T-helper 9 cell (primary cell): ENCODE data around the gene SLC25A46.
"Not testable (repeated sequence)": the region's sequence is repeated elsewhere in the genome, so short reads cannot be mapped to it uniquely, and the experiment has no call there.

ENCODE experiments used
- DNase-seq: peaks from one replicate; pipeline ENCODE4 v3.0.0-alpha.2; 2020

The SLC25A46 gene

GRCh38 chr5:110757118-110757729, 18.4 kb downstream of the SLC25A46 start:
- no peak for DNase-seq

- DNase-seq: no peak
Measured at GRCh38 chr5:110760158-110760557, 21.4 kb downstream of the SLC25A46 start.

GRCh38 chr5:110768138-110768860, 29.5 kb downstream of the SLC25A46 start:
- DNase-seq: no peak

- no peak for DNase-seq
Measured at GRCh38 chr5:110769000-110769681, 30.3 kb downstream of the SLC25A46 start.

GRCh38 chr5:110770286-110770685, 31.5 kb downstream of the SLC25A46 start:
- DNase-seq: no peak

GRCh38 chr5:110784901-110785300, 46.1 kb downstream of the SLC25A46 start:
- no peak for DNase-seq

- DNase-seq: no peak
Measured at GRCh38 chr5:110785356-110785755, 46.5 kb downstream of the SLC25A46 start.

- DNase-seq: not testable (repeated sequence)
Measured at GRCh38 chr5:110788006-110788405, 49.2 kb downstream of the SLC25A46 start.

GRCh38 chr5:110790673-110791072, 51.9 kb downstream of the SLC25A46 start:
- DNase-seq: no peak

GRCh38 chr5:110802998-110803397, 64.2 kb downstream of the SLC25A46 start:
- DNase-seq: no peak

GRCh38 chr5:110803467-110804326, 64.9 kb downstream of the SLC25A46 start:
- DNase-seq: no peak

GRCh38 chr5:110807169-110807568, 68.4 kb downstream of the SLC25A46 start:
- no peak for DNase-seq

- DNase-seq: no peak
Measured at GRCh38 chr5:110809006-110809405, 70.2 kb downstream of the SLC25A46 start.
